Ovary (tissue), 9 donors: ENCODE measurements around the gene CPPED1. TPM values are rescaled to one million over a fixed set of nuclear protein-coding genes. Genes with fewer than 3 reads are reported as not detected.

Experiments
- DNase-seq, 5 donors: peaks; one replicate each; pipeline ENCODE4 v3.0.0-alpha.2; 2019 to 2020
- H3K27ac ChIP-seq, 2 donors: fragments of 200-600 bp; one replicate each; pipeline versions ENCODE4 v1.5.1 to v1.8.0; 2019 to 2022
- H3K27me3 ChIP-seq: fragments of 200-600 bp; one replicate; pipeline ENCODE4 v1.8.0; 2022
- H3K36me3 ChIP-seq: fragments of 200-600 bp; sonication (generic); one replicate; pipeline ENCODE4 v1.5.1; 2019
- H3K4me1 ChIP-seq: one replicate; pipeline ENCODE4 v1.8.1; 2013; ENCODE audit warnings: mild to moderate bottlenecking, moderate library complexity; ENCODE audit not compliant: insufficient read depth
- H3K4me3 ChIP-seq: fragments of 200-600 bp; sonication (generic); one replicate; pipeline ENCODE4 v1.5.1; 2017
- H3K9me3 ChIP-seq, 2 donors: fragments of 200-600 bp in 1 of 2; sonication (generic) in 1 of 2; one replicate each; pipeline versions ENCODE4 v1.5.1 to v1.8.1; 2013 to 2019; ENCODE audit warnings: mild to moderate bottlenecking in 1 of 2, moderate library complexity in 1 of 2
- EP300 ChIP-seq: sonication (generic); formaldehyde crosslinking; IDR thresholded peaks from one replicate; pipeline ENCODE4 v1.6.1; 2017; ENCODE audit warnings: antibody characterized with exemption
- POLR2A ChIP-seq: fragments of 450-650 bp; IDR thresholded peaks from one replicate; pipeline ENCODE4 v1.6.1; 2017; ENCODE audit warnings: antibody characterized with exemption, mild to moderate bottlenecking, moderate library complexity
- WGBS, 3 donors: extraction: QIAGEN DNeasy Blood & Tissue Kit in 1 of 3; methylation state at CpG; one replicate each; pipeline versions ENCODE4 v1.1.5 to v1.1.7; 2013 to 2017; 5-methylcytosine and 5-hydroxymethylcytosine counted together
- intact Hi-C, 4 donors: fragments of 100-400 bp; cut with DNase I; formaldehyde crosslinking; loops; one replicate each; pipeline versions ENCODE4 v1.11.0 to v1.15.1; 2022 to 2023
- polyA plus RNA-seq, 2 donors: library from polyadenylated mRNA; stranded (reverse); fragments of 200-250 nt in 1 of 2; fragments of 350-450 nt in 1 of 2; fragmentation: Illumina TruSeq in 1 of 2; extraction: RNeasy Lipid Tissue Mini Kit (QIAGEN cat#74804) in 1 of 2; gene quantifications; one replicate each; pipeline ENCODE4 v1.2.3, GENCODE V29; 2013 to 2014
- total RNA-seq, 7 donors: library from RNA; depleted of rRNA in 2 of 7; stranded (reverse); fragments of >200 nt in 2 of 7; fragmentation: NEBNext Ultra II Directional in 3 of 7; extraction: Animal tissue kit (Norgen Biotek cat#: 25700) in 3 of 7; gene quantifications; one replicate each; pipeline versions ENCODE4 v1.1.0 to v1.2.4, GENCODE V29; 2016 to 2023
- TF ChIP-seq, protein P1 (sequence below), 3 donors: fragments of 450-650 bp in 2 of 3; fragments of 200-600 bp in 1 of 3; IDR thresholded peaks; one replicate each; pipeline versions ENCODE4 v1.5.1 to v1.8.0; 2016 to 2022; ENCODE audit warnings: antibody characterized with exemption in 3 of 3, mild to moderate bottlenecking in 1 of 3
- donor health status: DM: no; HTN: no; CAD: no; lungs with moderate emphysema.
- donor health status: DM: no; HTN: no; CAD: no.
- donor health status: Bipolar disorder and iron deficiency.
- donor health status: DM: yes; HTN: yes; CAD: no.
- donor health status: DM: no; HTN: no; CAD: no.
- donor health status: DM: yes; HTN: yes; CAD: no.

The CPPED1 gene
- total and polyA plus RNA-seq, 9 donors, result 6.0 to 23.3 (median 13.0) TPM

- DNase-seq, result no peak
- Histone ChIP-seq H3K4me1 (no peaks in the 10 kb centered on the region), H3K4me3 (no peak overlapping the region), H3K27me3 (no peaks in the 10 kb centered on the region), H3K27ac (no peak overlapping the region), H3K9me3 (no peaks in the 10 kb centered on the region), H3K36me3 (no peaks in the 10 kb centered on the region)
- intact Hi-C loops, result no loop called here
- 76 to 82% (median 80%) methylated on average over 7 of the region's 7 CpGs for WGBS, 3 donors
- TF ChIP-seq EP300 (no peak), POLR2A (no peak)
- TF ChIP-seq, protein P1, sequence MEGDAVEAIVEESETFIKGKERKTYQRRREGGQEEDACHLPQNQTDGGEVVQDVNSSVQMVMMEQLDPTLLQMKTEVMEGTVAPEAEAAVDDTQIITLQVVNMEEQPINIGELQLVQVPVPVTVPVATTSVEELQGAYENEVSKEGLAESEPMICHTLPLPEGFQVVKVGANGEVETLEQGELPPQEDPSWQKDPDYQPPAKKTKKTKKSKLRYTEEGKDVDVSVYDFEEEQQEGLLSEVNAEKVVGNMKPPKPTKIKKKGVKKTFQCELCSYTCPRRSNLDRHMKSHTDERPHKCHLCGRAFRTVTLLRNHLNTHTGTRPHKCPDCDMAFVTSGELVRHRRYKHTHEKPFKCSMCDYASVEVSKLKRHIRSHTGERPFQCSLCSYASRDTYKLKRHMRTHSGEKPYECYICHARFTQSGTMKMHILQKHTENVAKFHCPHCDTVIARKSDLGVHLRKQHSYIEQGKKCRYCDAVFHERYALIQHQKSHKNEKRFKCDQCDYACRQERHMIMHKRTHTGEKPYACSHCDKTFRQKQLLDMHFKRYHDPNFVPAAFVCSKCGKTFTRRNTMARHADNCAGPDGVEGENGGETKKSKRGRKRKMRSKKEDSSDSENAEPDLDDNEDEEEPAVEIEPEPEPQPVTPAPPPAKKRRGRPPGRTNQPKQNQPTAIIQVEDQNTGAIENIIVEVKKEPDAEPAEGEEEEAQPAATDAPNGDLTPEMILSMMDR (IDR thresholded peaks at IDR 0.05), result no peak
Observed at GRCh38 chr16:12757546-12757945, 46.1 kb downstream of the CPPED1 start.

DNA sequence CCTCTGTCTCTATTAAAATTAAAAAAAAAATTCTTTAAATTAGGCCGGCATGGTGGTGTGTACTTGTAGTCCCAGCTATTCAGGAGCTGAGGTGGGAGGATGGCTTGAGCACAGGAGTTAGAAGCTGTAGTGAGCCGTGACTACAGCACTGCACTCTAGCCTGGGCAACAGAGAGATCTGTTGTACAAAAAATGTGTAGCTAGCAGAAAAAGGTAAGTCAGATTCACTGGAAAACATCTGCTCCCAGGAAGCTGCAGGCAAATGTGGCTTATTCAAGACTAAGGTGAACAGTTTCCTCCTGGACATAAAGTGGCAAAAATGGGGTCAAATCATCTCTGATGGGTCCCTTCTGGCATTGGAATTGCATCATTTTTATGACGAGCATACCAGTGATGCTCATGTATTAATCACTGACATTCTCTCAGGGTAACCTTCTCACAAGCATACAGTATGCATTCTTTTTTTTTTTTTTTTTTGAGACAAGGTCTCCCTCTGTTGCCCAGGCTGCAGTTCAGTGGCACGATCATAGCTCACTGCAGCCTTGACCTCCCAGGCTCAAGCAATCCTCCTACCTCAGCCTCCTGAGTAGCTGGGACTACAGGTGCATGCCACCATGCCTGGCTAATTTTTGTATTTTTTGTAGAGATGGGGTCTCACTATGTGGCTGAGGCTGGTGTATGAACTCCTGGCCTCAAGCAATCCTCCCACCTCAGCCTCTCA is 48.7 kb downstream of the CPPED1 start:
- Histone ChIP-seq H3K27ac (no peak overlapping the region), H3K36me3 (no peaks in the 10 kb centered on the region), H3K9me3 (no peaks in the 10 kb centered on the region), H3K4me1 (no peaks in the 10 kb centered on the region), H3K4me3 (no peak overlapping the region), H3K27me3 (no peaks in the 10 kb centered on the region)
- no peak for DNase-seq
- TF ChIP-seq EP300, result no peak
- TF ChIP-seq POLR2A, result no peak
- TF ChIP-seq, protein P1 (IDR thresholded peaks at IDR 0.05), result no peak
- intact Hi-C loops, result no loop called here
- 82 to 86% (median 82%) methylated on average over 4 of the region's 4 CpGs for WGBS, 3 donors

DNA sequence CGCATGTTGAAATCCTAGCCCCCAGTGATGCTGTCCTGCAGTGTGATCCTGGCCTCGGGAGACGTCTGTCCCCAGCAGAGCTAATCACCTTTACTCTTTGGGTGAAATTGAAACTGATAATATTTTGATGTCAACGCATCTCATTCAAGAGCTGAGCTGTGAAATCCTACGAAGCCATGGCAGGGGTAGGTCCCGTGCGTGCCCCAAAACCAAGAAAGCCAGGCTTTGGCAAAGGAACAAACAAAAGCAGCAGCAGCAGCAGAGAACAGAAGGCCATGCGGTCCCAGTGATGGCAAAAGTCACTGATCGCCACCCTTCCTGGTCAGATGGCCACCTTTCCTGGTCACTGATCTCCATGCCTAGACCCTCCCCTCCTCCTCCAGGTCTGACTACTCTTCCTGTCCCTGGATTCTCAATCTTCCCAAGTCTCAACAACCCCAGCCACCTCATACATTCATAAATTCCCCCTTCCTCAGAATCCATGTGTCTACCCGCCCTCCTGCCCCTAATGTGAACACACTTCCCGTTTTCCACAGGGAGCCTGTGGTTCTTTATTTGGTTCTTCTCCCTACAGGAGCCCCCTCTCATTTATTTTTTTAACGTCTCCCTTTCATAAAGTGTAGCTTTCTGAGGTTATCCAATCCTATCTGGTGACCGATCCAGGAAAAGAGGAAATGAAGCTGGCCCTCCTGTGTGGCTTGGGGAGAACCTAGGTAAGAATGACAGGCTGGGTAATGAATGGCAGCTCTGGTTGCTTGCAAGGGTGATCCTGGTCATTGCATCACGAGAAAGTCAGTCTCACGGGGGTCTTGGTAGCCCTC is 50.3 kb downstream of the CPPED1 start:
- 90 to 93% (median 91%) methylated on average over 15 of the region's 15 CpGs for WGBS, 3 donors
- TF ChIP-seq EP300 (no peak), POLR2A (no peak)
- TF ChIP-seq, protein P1 (IDR thresholded peaks at IDR 0.05), result no peak
- H3K4me3 ChIP-seq, result no peak overlapping the region
- intact Hi-C loops, result no loop called here
- H3K27ac ChIP-seq, result no peak overlapping the region
- no peaks in the 10 kb centered on the region for H3K27me3 ChIP-seq
- no peak for DNase-seq
- no peaks in the 10 kb centered on the region for H3K36me3 ChIP-seq
- no peaks in the 10 kb centered on the region for H3K9me3 ChIP-seq
- H3K4me1 ChIP-seq, result no peaks in the 10 kb centered on the region

- DNase-seq, result no peak
- H3K9me3 ChIP-seq, result no peaks in the 10 kb centered on the region
- 40 to 59% (median 46%) methylated on average over 2 of the region's 2 CpGs for WGBS, 3 donors
Observed at GRCh38 chr16:12752159-12752558, 51.5 kb downstream of the CPPED1 start.

More at GRCh38 chr16:12752159-12752558, 51.5 kb downstream of the CPPED1 start:
- Histone ChIP-seq H3K27me3 (no peaks in the 10 kb centered on the region), H3K4me1 (no peaks in the 10 kb centered on the region), H3K36me3 (no peaks in the 10 kb centered on the region), H3K27ac (no peak overlapping the region), H3K4me3 (no peak overlapping the region)
- intact Hi-C loops, result no loop called here
- TF ChIP-seq POLR2A (no peak), EP300 (no peak)
- TF ChIP-seq, protein P1 (IDR thresholded peaks at IDR 0.05), result no peak
